ENCODE measurements around the gene ETHE1. TPM values are rescaled to one million over a fixed set of nuclear protein-coding genes. Genes with fewer than 3 reads are reported as not detected.
A peak's percentile ranks its signal among the peaks of the same experiment; 100 is the strongest.

The ETHE1 gene
- total RNA-seq, 3 donors from 2014 or later (not counting 1 experiment from before 2014, with no cell fraction given), result 22.0 to 25.6 (median 24.6) TPM

GRCh38 chr19:43505941-43506340, 21.1 kb downstream of the ETHE1 start:
- TF ChIP-seq CTCF (IDR thresholded peaks at IDR 0.05), result no peak
- no peaks in the 10 kb centered on the region for H3K36me3 Mint-ChIP-seq
- intact Hi-C loops (cut with micrococcal nuclease), result no loop called here

GRCh38 chr19:43505186-43505456, 21.9 kb downstream of the ETHE1 start:
- peaks cover 21% of the 10 kb centered on the region for H3K4me1 ChIP-seq (ENCODE audit: control insufficient read depth, insufficient read depth, low read length)
- H3K27me3 ChIP-seq (ENCODE audit: control insufficient read depth, insufficient read depth, low read length), result no peaks in the 10 kb centered on the region
- H3K27ac ChIP-seq (ENCODE audit: low read length), result peak overlapping the region; percentile 72
- no peaks in the 10 kb centered on the region for H3K9me3 Mint-ChIP-seq
- no peak for ATAC-seq
- TF ChIP-seq CTCF (IDR thresholded peaks at IDR 0.05), result no peak
- no peaks in the 10 kb centered on the region for H3K9me3 ChIP-seq (ENCODE audit: control insufficient read depth, insufficient read depth, low read length)
- intact Hi-C loops (cut with micrococcal nuclease), result no loop called here
- no peak for DNase-seq
- no peaks in the 10 kb centered on the region for H3K27me3 Mint-ChIP-seq (ENCODE audit: low read depth in 2 of 2)
- peak overlapping the region; percentile 65 to 93 for H3K27ac Mint-ChIP-seq
- peaks cover 21 to 25% of the 10 kb centered on the region in 2 donors for H3K4me1 Mint-ChIP-seq
- peak overlapping the region; percentile 77 for H3K4me3 Mint-ChIP-seq
- no peaks in the 10 kb centered on the region for H3K36me3 Mint-ChIP-seq
- H3K4me3 ChIP-seq (ENCODE audit: low read length), result no peak overlapping the region
- H3K36me3 ChIP-seq (ENCODE audit: control insufficient read depth, insufficient read depth, low read length), result peaks cover 16% of the 10 kb centered on the region
- 100% methylated on average over 1 of the region's 3 CpGs for WGBS (ENCODE audit: insufficient coverage)

More at GRCh38 chr19:43505941-43506340, 21.1 kb downstream of the ETHE1 start:
- no peak overlapping the region for H3K4me3 ChIP-seq (ENCODE audit: low read length)
- Mint-ChIP-seq H3K4me1 (peaks cover 21 to 25% of the 10 kb centered on the region in 2 donors), H3K27me3 (ENCODE audit: low read depth in 2 of 2) (no peaks in the 10 kb centered on the region), H3K27ac (peak overlapping the region; percentile 65 to 93), H3K4me3 (peak overlapping the region; percentile 40), H3K9me3 (no peaks in the 10 kb centered on the region)
- no peaks in the 10 kb centered on the region for H3K27me3 ChIP-seq (ENCODE audit: control insufficient read depth, insufficient read depth, low read length)
- peaks cover 21% of the 10 kb centered on the region for H3K36me3 ChIP-seq (ENCODE audit: control insufficient read depth, insufficient read depth, low read length)
- peaks cover 21% of the 10 kb centered on the region for H3K4me1 ChIP-seq (ENCODE audit: control insufficient read depth, insufficient read depth, low read length)
- WGBS (ENCODE audit: insufficient coverage), result 94% methylated on average over 5 of the region's 5 CpGs
- DNase-seq (no peak), ATAC-seq (no peak)
- H3K27ac ChIP-seq (ENCODE audit: low read length), result no peak overlapping the region
- H3K9me3 ChIP-seq (ENCODE audit: control insufficient read depth, insufficient read depth, low read length), result no peaks in the 10 kb centered on the region

- Histone ChIP-seq H3K27ac (ENCODE audit: low read length) (peak within 1 kb of the TSS; percentile 72), H3K4me1 (ENCODE audit: control insufficient read depth, insufficient read depth, low read length) (peaks cover 21% of the 10 kb centered on the region), H3K4me3 (ENCODE audit: low read length) (peak within 1 kb of the TSS; percentile 77), H3K9me3 (ENCODE audit: control insufficient read depth, insufficient read depth, low read length) (no peaks in the 10 kb centered on the region), H3K27me3 (ENCODE audit: control insufficient read depth, insufficient read depth, low read length) (no peaks in the 10 kb centered on the region), H3K36me3 (ENCODE audit: control insufficient read depth, insufficient read depth, low read length) (peaks cover 11% of the 10 kb centered on the region)
- 4% methylated on average over 38 of the region's 42 CpGs for WGBS (ENCODE audit: insufficient coverage)
- Mint-ChIP-seq H3K27ac (peak within 1 kb of the TSS; percentile 65 to 93), H3K27me3 (ENCODE audit: low read depth in 2 of 2) (no peaks in the 10 kb centered on the region), H3K4me3 (peak within 1 kb of the TSS; percentile 77), H3K9me3 (no peaks in the 10 kb centered on the region), H3K36me3 (no peaks in the 10 kb centered on the region), H3K4me1 (peaks cover 21 to 25% of the 10 kb centered on the region in 2 donors)
- no peak for TF ChIP-seq CTCF (IDR thresholded peaks at IDR 0.05)
- intact Hi-C loops (cut with micrococcal nuclease), result loop anchor here (1.0 kb wide), 3 partner anchors 23 to 41 kb away; partner anchors contain the start of gene ETHE1
- ATAC-seq (peak; percentile 27 to 31 (median 29)), DNase-seq (peak in 1 of 2 donors; percentile 68)
Measured at GRCh38 chr19:43504426-43505185, 22.4 kb downstream of the ETHE1 start, which contains the start of gene PHLDB3. Gene PHLDB3 (minus strand): TSS chr19:43504746. CDS start chr19:43504118, 628 bp downstream.

Data from natural killer cell (primary cell).